ENCODE measurements around the gene ADAM10.

DNA sequence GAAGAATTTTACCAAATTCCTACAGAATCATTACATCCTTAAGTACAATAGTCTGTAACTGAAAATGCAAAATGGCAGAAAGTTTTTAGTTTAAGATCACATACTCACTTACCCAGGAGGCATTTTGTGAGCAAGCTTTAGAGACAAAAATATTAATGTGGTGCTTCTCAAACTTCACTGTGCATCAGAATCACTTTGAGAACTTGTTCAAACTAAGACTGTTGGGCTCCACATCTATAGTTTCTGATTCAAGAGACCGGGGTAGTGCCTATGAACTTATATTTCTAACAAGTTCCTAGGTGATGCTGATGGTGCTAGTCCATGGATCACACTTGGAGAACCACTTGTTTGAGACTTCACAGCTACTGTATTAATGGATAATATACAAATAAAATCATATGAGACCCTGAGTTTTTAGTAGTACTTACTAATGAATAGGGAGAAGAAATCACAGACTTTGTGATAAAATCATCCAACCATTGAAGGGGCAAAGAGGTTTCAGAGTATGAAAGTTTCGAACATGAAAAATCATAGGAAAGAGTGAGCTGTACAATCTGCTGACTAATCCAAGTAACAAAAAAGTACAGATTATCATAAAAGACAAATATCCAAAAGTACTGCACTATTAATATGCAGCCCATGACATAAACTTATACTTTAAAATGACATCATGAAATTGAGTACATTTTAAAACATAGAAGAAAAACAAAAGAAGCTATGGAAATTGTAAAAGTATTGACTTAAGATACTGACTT, 110.3 kb downstream of the ADAM10 start:
- TF ChIP-seq CTCF (IDR thresholded peaks at IDR 0.05) (no peak), POLR2A (IDR thresholded peaks at IDR 0.05) (no peak)

Data from breast epithelium (tissue), 3 donors.